Kidney (tissue), 14 donors: ENCODE measurements around the gene GLT1D1. TPM values are rescaled to one million over a fixed set of nuclear protein-coding genes. Genes with fewer than 3 reads are reported as not detected.

Experiments used
- DNase-seq, 5 donors: peaks; one replicate each; pipeline ENCODE4 v3.0.0-alpha.2; 2013 to 2020
- FAIRE-seq: peaks from 2 replicates; lab custom pipeline; 2012; peaks lifted over from hg19 to GRCh38; lab: Jason Lieb, UNC
- H3K27ac ChIP-seq, 2 donors: one replicate each; pipeline ENCODE4 v1.7.0; 2013; ENCODE audit warnings: low read depth in 2 of 2, low read length in 2 of 2, inconsistent platforms in 1 of 2
- H3K27me3 ChIP-seq: one replicate; pipeline ENCODE4 v1.7.1; 2013; ENCODE audit warnings: low read length, inconsistent platforms; ENCODE audit not compliant: control insufficient read depth, insufficient read depth
- H3K36me3 ChIP-seq, 3 donors: one replicate each; pipeline versions ENCODE4 v1.7.0 to v1.7.1; 2013; ENCODE audit warnings: low read length in 3 of 3, control low read depth in 1 of 3, inconsistent platforms in 1 of 3; ENCODE audit not compliant: insufficient read depth in 3 of 3, control insufficient read depth in 2 of 3
- H3K4me1 ChIP-seq, 3 donors: one replicate each; pipeline versions ENCODE4 v1.7.0 to v1.7.1; 2013; ENCODE audit warnings: low read length in 3 of 3, inconsistent platforms in 1 of 3, low read depth in 1 of 3; ENCODE audit not compliant: control insufficient read depth in 2 of 3, insufficient read depth in 2 of 3
- H3K4me3 ChIP-seq, 3 donors: one replicate each; pipeline versions ENCODE4 v1.7.0 to v1.8.1; 2013; ENCODE audit warnings: low read length in 3 of 3, control low read depth in 1 of 3, inconsistent platforms in 1 of 3
- H3K9ac ChIP-seq, 3 donors: one replicate each; pipeline versions ENCODE4 v1.7.0 to v1.7.1; 2013; ENCODE audit warnings: low read length in 3 of 3, control low read depth in 1 of 3, inconsistent platforms in 1 of 3
- H3K9me3 ChIP-seq, 3 donors: one replicate each; pipeline versions ENCODE4 v1.7.0 to v1.7.1; 2013; ENCODE audit warnings: low read length in 3 of 3, control low read depth in 1 of 3, inconsistent platforms in 1 of 3; ENCODE audit not compliant: control insufficient read depth in 2 of 3, insufficient read depth in 1 of 3
- CTCF ChIP-seq: IDR thresholded peaks from 3 replicates; pipeline ENCODE4 v1.5.1; 2012; ENCODE audit warnings: mild to moderate bottlenecking, moderate library complexity, borderline replicate concordance; ENCODE audit not compliant: insufficient read depth; ENCODE audit errors: extremely low read depth
- intact Hi-C: fragments of 100-400 bp; cut with DNase I; formaldehyde crosslinking; loops from one replicate; pipeline ENCODE4 v1.11.1; 2022
- polyA plus RNA-seq: library from polyadenylated mRNA; stranded (reverse); fragments of 350-450 nt; fragmentation: Illumina TruSeq; extraction: RNeasy Lipid Tissue Mini Kit (QIAGEN cat#74804); gene quantifications from one replicate; pipeline ENCODE4 v1.2.3, GENCODE V29; 2014; ENCODE audit warnings: low read depth, low replicate concordance; ENCODE audit not compliant: insufficient read depth
- total RNA-seq: library from RNA; stranded (reverse); fragmentation: NEBNext Ultra II Directional; extraction: Animal tissue kit (Norgen Biotek cat#: 25700); gene quantifications from one replicate; pipeline ENCODE4 v1.2.1, GENCODE V29; 2021
- donor health status: control.
- donor health status: control.
- donor health status: control.
- donor health status: control.
- donor health status: control.
- donor health status: DM: yes; HTN: yes; CAD: no.
- donor health status: Normal renal cell carcinoma (clear cell type).

Gene GLT1D1
- total and polyA plus RNA-seq, 2 donors from 2014 or later: 0.41 to 0.45 TPM

- Histone ChIP-seq H3K27ac (no peak overlapping the region), H3K27me3 (no peaks in the 10 kb centered on the region), H3K4me1 (peaks cover 0 to 2% (median 0%) of the 10 kb centered on the region in 3 donors), H3K36me3 (no peaks in the 10 kb centered on the region), H3K4me3 (no peak overlapping the region), H3K9me3 (no peaks in the 10 kb centered on the region), H3K9ac (no peak overlapping the region)
- TF ChIP-seq CTCF: no peak
- intact Hi-C loops: no loop called here
- no peak for DNase-seq
- FAIRE-seq: no peak
Observed at GRCh38 chr12:128859311-128859710, 6.0 kb downstream of the GLT1D1 start.

DNA sequence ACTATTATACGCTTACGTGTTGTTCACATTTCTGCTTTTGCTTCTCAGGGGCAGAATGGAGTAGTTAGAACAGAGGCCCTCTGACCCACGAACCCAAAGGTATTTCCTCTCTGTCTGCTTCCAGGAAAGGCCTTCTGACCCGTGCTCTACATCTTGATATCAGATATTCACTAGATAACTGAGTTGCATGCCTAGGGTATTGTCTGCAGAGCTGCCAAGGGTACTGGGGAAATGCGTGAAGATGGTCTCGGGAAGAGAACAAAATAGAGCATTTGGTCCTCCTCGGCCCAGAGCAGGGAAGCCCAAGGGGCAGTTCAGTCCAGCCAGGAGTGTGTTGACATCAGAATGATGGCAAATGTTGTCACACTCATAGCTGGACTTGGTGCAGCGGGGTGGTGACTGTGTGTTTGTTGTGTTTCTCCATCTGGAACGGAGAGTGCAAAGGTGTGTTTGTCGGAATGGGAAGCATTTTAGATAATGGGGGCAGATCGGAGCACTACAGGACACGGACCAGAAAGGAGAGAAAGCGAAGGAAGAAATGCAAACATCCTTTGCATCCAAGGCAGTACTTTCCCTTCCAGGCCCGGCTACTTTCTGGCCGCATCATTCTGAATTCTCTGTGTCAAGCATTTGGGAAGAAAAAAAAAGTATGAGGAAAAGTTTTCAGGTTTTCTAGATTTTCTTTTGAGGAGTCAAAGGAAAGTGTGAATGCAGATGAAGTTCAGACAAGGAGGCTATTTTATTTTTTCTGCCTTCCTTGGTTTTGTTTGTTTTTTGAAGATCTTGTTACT, 8.1 kb downstream of the GLT1D1 start:
- FAIRE-seq (no peak), DNase-seq (peak in 2 of 5 donors; percentile 12 to 34)
- intact Hi-C loops: no loop called here
- no peaks in the 10 kb centered on the region for H3K36me3 ChIP-seq
- H3K27ac ChIP-seq: no peak overlapping the region
- TF ChIP-seq CTCF: no peak
- no peaks in the 10 kb centered on the region for H3K27me3 ChIP-seq
- H3K9me3 ChIP-seq: no peaks in the 10 kb centered on the region
- no peak overlapping the region for H3K9ac ChIP-seq
- peaks cover 0 to 2% (median 0%) of the 10 kb centered on the region in 3 donors for H3K4me1 ChIP-seq
- no peak overlapping the region for H3K4me3 ChIP-seq

- Histone ChIP-seq H3K4me1 (peaks cover 0 to 2% (median 0%) of the 10 kb centered on the region in 3 donors), H3K9ac (no peak overlapping the region), H3K9me3 (no peaks in the 10 kb centered on the region), H3K27ac (no peak overlapping the region), H3K4me3 (no peak overlapping the region), H3K36me3 (no peaks in the 10 kb centered on the region), H3K27me3 (no peaks in the 10 kb centered on the region)
- TF ChIP-seq CTCF: no peak
- FAIRE-seq (no peak), DNase-seq (no peak)
- intact Hi-C loops: no loop called here
Observed at GRCh38 chr12:128863957-128864356, 10.7 kb downstream of the GLT1D1 start.
